Measurements from ENCODE around the gene PMP22.

DNA sequence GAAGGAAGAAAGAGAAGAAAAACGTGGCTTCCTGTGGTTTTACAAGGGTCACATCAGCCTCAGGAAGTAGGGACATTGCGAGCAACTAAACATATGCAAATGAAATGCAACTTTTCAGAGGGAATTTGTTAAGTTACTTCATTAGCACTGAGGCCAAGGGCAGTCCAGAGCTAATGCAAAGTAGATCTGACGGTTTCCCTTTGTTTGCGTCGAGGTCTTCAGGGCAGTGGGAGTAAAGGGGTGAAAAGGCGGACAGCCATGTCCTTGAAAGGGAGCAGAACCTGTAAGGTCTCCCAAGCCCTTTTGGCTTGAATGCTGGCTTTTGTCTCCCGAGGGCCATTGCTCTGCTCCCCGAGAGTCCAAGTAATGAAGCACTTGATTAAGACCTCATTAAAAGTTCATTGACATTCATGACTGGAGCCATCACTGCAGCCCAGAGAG, 85.0 kb downstream of the PMP22 start:
- TF ChIP-seq, protein P1, sequence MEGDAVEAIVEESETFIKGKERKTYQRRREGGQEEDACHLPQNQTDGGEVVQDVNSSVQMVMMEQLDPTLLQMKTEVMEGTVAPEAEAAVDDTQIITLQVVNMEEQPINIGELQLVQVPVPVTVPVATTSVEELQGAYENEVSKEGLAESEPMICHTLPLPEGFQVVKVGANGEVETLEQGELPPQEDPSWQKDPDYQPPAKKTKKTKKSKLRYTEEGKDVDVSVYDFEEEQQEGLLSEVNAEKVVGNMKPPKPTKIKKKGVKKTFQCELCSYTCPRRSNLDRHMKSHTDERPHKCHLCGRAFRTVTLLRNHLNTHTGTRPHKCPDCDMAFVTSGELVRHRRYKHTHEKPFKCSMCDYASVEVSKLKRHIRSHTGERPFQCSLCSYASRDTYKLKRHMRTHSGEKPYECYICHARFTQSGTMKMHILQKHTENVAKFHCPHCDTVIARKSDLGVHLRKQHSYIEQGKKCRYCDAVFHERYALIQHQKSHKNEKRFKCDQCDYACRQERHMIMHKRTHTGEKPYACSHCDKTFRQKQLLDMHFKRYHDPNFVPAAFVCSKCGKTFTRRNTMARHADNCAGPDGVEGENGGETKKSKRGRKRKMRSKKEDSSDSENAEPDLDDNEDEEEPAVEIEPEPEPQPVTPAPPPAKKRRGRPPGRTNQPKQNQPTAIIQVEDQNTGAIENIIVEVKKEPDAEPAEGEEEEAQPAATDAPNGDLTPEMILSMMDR (IDR thresholded peaks at IDR 0.05; ENCODE audit: poor library complexity, severe bottlenecking), result no peak
- TF ChIP-seq POLR2AphosphoS5 (IDR thresholded peaks at IDR 0.05), result no peak
- no peak for TF ChIP-seq EZH2 (IDR thresholded peaks at IDR 0.05; ENCODE audit: borderline replicate concordance, insufficient read depth, low read length, poor library complexity, severe bottlenecking)
- no peak for TF ChIP-seq TAF1 (IDR thresholded peaks at IDR 0.05; ENCODE audit: low read depth)
